Stimulated activated CD8-positive, alpha-beta memory T cell treated with anti-CD3 and anti-CD28 coated beads, Interleukin-12 subunit alpha, Interleukin-12 subunit beta, amount 100 ng/mL, for 1 hour (primary cell): Measurements from ENCODE around the gene WASHC2C.
"Not testable (repeated sequence)": the region's sequence is repeated elsewhere in the genome, so short reads cannot be mapped to it uniquely, and the experiment has no call there.

Experiments
- DNase-seq: peaks from one replicate; pipeline ENCODE4 v3.0.0-alpha.2; 2020; ENCODE audit warnings: low read depth

The WASHC2C gene, protein sequence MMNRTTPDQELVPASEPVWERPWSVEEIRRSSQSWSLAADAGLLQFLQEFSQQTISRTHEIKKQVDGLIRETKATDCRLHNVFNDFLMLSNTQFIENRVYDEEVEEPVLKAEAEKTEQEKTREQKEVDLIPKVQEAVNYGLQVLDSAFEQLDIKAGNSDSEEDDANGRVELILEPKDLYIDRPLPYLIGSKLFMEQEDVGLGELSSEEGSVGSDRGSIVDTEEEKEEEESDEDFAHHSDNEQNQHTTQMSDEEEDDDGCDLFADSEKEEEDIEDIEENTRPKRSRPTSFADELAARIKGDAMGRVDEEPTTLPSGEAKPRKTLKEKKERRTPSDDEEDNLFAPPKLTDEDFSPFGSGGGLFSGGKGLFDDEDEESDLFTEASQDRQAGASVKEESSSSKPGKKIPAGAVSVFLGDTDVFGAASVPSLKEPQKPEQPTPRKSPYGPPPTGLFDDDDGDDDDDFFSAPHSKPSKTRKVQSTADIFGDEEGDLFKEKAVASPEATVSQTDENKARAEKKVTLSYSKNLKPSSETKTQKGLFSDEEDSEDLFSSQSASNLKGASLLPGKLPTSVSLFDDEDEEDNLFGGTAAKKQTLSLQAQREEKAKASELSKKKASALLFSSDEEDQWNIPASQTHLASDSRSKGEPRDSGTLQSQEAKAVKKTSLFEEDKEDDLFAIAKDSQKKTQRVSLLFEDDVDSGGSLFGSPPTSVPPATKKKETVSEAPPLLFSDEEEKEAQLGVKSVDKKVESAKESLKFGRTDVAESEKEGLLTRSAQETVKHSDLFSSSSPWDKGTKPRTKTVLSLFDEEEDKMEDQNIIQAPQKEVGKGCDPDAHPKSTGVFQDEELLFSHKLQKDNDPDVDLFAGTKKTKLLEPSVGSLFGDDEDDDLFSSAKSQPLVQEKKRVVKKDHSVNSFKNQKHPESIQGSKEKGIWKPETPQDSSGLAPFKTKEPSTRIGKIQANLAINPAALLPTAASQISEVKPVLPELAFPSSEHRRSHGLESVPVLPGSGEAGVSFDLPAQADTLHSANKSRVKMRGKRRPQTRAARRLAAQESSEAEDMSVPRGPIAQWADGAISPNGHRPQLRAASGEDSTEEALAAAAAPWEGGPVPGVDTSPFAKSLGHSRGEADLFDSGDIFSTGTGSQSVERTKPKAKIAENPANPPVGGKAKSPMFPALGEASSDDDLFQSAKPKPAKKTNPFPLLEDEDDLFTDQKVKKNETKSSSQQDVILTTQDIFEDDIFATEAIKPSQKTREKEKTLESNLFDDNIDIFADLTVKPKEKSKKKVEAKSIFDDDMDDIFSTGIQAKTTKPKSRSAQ (N-terminal part only)

DNA sequence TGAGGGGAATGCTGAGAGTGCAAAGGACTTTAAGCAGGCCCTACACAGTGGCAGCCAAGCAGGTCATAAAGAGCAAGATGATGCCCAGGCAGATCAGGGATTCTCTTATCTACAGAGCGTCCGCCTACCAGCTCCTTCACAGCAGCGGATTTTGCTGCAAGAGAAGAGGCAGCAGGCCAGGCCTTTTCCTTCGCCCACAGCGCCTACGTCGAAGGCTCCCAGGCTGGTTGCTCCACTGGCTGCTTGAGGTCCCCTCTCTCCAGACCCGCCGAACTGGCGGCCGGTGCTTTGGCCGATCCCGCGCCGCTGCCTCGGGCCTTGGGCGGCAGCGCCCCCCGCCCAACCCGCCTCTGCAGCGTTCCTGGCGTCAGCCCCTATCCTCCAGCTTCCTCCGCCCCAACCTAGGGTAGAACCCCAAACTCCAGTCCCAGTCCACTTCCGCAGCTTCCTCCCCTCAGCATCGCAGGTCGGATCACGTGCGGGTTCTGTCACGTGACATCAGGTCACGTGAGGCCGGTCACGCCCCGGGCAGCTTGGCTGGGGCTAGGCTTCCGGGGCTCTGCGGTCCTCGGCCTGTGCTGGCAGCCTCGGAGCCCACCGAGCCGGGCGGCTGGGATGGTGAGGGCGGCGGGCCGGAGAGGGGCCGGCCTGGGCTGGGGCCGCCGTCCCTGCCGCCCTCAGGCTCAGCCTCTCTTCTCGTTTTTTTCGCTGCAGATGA lies at the start of gene WASHC2C:
Gene WASHC2C, plus strand, starts transcription at position 564 of the 718 bp plus-strand sequence. Its CDS starts 52 bp downstream, at position 616.
- DNase-seq = peak; percentile 89

DNA sequence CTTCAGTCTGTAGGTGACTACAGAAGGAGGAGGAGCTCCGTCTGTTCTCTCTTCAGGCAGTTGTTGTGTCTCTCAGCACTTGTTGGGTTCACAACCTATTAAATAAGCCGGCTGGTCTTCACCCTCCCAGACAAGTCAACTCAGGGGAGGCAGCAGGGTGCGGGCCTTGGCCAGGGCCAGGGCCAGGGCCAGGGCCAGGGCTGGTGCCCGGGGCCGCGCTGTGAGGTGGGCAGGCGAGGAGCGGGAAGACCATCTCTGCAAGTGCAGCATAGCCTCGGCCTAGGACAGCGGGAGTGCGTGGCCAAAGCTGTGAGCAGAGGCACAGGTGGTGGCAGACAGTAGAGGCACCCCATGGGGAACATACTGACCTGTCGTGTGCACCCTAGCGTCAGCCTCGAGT lies 48.6 kb upstream of the WASHC2C start:
- not testable (repeated sequence) for DNase-seq

DNA sequence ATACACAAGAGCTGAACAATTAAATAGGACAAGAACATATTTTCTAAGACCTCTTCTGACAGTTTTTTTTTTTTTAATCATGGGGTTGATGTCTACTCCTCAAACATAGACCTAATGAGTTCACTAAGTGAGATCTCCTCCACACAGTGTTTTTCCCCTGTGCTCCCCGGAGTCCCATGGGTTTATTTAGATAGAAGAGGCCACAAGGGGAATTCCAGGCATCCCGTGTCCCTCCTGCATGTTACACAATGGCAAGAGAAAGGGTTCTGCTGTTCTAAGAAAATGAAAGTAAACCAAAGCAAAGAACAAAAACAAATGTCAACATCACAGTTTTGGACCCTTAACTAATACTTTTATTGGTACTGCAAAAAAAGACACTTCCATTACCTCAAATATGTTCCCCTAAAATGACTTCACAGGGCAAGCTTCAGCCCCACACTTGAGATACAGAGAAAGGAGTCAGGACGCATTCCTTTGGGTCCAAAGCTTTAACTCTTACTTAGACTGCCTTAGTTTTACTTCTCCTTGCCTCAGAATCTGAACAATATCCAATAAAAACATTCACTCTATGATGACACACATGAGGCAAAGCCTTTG lies 16.8 kb upstream of the WASHC2C start:
- not testable (repeated sequence) for DNase-seq

DNA sequence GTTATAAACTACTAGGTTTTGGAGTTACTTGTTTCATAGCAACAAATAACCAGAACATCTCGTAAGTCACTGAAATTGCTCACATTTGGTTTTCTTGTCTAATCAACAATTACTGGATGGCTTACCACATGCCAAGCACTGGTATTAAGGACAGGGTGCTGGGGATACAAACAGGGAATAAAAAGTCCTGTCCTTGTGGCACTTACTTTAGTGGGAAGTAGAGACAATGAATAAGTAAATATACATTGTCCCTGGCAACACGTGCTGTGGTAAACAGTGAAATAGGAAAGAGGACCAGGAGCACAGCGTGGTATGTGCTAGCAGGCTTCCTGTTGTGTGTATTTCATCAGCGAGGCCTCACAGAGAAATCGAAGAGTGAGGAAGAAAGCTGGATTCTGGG lies 15.8 kb upstream of the WASHC2C start:
- not testable (repeated sequence) for DNase-seq

DNA sequence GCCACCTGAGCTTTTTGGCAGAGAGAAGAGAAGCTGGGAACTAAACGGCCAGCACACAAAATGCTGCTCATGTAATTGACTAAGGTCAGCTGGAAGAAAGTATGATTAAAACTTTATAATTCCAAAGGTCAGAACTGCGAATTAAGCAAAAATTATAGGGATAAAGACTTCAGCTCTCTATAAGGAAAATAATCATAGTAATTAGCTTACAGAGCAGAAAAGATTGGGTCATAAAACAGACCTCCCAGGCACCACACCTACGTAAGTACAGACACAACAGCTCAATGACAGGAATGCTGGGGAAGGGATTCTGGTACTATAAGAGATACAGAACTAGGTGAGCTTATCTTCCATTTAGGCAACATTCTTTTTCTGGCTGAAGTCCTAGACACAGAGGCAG lies 10.0 kb upstream of the WASHC2C start:
- not testable (repeated sequence) for DNase-seq

DNA sequence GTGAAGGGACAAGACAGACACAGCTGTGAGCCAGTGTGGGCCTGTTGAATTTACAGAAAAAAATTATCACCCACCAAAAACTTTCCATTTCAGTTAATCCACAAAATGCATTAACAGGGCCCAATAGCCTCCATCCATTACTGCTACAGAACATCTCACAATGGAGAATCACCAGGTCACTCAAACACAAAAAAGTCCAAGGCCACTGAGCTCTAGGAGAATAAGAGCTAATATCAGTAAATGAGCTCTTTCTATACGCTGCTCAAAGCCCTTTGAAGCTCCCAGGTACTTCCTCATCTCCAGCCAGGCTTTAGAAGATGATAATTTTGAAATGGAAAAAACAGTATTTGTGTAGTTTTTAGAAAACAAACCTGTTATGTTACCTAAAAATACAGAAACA lies 9.4 kb upstream of the WASHC2C start:
- DNase-seq = not testable (repeated sequence)

DNA sequence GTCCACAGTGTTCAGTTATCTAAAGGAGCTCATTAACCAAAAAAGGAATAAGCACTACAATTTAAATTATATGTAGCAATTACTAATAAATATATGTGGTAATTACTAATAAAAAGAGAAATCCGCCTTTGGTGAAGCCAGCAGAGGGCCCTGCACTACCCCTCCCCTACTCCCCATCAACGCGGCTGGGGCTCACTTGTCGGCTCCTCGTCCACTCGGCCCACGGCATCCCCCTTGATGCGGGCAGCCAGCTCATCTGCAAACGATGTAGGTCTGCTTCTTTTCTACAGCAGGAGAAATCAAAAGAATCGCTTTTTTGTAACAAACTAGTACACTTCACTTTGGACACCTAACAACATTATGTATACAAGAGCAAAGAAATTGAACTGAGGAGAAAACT lies 5.6 kb upstream of the WASHC2C start:
- DNase-seq = not testable (repeated sequence)

DNA sequence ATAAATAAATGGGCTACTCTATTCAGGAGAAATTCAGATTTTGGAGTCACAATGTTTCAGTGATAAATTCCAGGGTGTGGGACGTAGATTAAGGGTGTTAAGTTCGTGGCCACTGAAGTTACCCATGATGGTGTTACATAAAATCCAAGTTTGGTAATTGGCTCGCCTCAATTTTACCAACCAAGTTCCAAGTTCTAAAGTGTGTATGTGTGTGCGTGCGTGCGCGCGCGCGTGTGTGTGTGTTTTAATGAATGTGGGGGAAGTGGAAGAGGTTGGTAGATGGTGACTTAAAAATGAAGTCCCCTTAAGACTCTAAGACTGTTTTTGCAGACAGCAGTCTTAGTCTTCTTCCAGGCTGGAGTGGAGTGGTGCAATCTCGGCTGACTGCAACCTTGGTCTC lies 3.2 kb upstream of the WASHC2C start:
- DNase-seq = not testable (repeated sequence)

DNA sequence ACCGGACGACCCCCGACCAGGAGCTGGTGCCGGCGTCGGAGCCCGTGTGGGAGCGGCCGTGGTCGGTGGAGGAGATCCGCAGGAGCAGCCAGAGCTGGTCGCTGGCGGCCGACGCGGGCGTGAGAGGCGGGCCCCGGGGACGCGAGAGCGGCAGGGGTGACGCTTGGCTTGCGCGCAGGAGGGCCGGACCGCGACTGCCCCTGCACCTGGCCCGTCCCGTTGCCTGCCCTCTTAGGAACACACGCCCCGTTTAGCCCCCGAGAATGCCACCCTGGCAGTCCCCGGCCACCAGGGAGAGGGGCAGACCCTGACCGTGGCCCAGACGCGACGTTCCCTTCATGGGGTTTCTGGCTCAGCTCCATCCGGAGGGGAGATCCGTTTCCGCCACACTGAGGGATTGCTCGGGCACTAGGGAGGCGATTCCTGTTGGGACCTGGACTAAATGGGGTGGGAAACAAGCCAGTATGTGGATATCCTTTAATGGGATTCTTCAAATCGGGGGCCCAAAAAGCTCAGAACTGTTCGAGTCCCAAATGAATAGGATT lies 427 bp downstream of the WASHC2C start:
- not testable (repeated sequence) for DNase-seq

DNA sequence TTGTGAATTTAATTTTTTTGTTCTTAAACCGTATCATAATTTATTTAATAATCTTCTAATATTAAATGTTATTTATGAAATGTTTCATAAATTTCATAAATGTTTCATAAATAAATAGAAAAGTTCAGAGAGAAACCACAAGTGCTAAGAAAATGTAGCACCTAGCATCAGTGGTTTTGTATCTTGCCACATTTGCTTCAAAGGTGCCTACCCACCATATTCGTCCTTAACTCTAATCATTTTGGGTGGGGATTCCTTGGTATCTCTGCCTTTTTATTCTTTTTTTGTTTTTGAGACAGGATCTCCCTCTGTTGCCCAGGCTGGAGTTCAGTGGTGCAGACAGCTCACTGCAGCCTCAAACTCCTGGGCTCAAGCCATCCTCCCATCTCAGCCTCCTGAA lies 7.4 kb downstream of the WASHC2C start:
- DNase-seq = not testable (repeated sequence)

DNA sequence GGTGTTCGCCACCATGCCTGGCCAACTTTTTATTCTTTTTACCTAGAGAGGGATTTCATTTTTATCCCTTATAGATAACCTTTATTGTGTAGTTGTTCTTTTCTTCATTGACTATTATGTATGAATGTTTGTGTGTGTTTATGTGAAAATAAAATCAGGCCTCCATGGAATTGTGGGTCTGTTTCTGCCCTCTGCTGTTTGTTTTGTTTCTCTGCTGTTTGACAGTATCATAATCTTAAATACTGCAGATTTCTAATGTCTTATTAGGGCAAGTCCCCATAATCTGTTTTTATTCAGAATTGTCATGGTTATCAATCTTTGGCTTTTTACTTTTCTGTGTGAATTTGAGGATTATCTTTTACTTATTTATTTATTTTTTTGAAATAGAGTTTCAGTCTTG lies 7.8 kb downstream of the WASHC2C start:
- not testable (repeated sequence) for DNase-seq

DNA sequence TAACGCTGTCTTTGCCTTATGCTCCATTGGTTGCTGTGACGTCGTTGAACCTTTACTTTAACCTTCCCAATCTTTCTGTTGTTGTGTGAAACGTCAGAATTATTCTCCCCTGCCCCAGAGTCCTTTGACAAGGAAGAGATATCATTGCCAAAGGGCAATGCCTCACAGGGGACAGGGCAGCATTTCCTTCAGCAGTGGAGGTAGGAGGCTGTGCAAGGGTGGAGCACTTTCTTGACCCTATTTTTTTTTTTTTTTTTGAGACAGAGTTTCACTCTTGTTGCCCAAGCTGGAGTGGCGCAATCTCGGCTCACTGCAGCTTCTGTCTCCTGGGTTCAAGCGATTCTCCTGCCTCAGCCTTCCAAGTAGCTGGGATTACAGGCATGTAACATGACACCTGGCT lies 14.5 kb downstream of the WASHC2C start:
- not testable (repeated sequence) for DNase-seq

DNA sequence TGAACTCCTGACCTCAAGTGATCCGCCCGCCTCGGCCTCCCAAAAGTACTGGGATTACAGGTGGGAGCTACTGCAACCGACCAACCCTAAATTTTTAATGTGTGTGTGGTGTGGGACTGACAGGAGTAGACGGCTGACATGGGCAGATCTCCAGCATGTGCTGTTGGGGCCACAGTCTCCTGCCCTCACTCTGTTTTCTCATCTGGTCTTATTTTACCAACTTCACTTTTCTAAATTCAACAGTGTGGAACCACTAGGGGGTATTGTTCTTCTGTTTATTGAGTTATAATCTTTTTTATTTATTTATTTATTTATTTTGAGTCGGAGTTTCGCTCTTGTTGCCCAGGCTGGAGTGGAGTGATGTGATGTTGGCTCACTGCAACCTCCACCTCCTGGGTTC lies 14.9 kb downstream of the WASHC2C start:
- not testable (repeated sequence) for DNase-seq

DNA sequence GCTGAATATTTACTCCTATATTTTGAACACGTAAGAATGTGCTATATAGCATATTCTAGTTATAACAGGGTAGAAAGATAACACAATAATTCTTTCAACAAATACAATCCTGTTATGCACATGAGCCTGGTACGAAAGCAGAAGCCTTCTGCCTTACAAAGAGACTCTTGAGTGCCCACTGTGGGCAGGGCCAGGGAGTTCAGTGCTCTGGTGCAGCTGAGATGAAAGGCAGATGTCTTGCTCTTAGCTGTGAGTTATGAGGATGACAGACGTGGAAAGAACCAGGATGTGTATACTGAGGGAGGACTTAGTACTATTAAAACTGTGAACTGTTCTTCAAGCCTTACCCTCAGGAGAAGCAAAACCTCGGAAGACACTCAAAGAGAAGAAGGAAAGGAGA lies 24.1 kb downstream of the WASHC2C start:
- not testable (repeated sequence) for DNase-seq

DNA sequence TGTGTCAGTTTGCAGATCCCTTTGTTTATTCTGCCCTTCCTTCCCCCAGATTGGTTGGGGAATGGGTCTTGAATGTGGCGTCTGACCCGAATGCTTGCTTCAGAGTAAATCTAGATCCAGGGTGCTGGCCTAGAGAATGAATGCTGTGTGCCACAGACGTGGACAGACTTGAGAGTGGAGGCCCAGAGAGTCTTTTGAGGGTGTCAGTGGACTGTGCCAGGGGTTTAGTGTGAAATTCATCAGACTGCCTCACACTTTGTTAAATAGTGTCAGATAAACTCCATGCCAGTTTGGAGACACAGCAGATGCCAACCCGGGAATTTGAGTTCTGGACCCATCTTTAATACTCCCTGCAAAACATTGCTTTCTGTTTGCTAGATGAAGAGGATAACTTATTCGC lies 25.1 kb downstream of the WASHC2C start:
- DNase-seq = not testable (repeated sequence)

DNA sequence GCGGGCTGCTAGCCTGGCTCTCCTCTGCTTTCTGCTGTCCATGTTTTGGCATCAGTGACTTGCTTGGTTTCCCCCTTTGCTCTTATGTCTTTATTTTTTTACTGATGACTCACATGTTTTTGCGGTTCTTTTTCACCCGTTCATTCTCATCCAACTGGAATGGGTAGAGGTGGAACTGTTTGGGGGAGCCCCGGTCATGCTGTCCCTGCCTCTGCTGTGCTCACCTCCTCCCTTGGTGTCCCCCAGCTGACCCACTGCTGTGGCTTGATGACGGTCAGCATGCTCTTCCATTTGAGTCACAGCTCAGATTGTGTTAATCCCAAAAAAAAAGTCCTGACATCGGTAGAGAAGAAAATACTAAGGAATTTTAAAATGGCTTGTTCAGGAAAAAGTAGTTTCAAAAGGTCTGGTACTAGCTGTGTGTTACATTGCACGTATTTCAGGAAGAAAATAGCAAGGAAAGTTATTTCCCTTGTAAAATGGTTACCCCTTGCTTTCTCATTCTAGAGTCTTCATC lies 27.0 kb downstream of the WASHC2C start:
- DNase-seq = not testable (repeated sequence)

DNA sequence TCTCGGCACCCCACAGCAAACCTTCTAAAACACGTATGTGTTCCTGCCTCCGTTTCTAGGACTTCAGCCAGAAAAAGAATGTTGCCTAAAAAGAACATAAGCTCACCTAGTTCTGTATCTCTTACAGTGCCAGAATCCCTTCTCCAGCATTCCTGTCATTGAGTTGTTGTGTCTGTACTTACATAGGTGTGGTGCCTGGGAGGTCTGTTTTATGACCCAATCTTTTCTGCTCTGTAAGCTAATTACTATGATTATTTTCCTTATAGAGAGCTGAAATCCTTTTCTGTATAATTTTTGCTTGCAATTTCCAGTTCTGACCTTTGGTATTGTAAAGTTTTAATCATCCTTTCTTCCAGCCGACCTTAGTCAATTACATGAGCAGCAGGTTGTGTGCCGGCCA lies 28.0 kb downstream of the WASHC2C start:
- DNase-seq = not testable (repeated sequence)

DNA sequence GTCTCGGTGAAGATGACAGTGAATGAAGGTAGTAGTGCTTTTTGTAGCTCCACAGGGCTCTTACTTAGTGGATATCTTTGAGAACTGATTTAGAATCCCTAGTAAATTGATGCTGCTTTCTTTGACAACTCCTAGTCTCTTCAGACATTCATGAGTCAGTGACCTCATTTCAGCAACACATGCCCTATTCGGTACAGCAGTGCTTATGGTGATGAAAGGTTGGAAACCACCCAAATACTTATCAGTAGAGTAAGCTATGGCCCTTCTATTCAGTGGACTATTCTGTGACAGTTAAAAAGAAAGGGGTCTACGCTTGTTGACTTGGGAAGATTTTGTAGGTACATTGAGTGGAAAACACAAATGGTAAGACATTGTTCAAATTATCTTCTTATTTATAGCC lies 29.0 kb downstream of the WASHC2C start:
- not testable (repeated sequence) for DNase-seq

DNA sequence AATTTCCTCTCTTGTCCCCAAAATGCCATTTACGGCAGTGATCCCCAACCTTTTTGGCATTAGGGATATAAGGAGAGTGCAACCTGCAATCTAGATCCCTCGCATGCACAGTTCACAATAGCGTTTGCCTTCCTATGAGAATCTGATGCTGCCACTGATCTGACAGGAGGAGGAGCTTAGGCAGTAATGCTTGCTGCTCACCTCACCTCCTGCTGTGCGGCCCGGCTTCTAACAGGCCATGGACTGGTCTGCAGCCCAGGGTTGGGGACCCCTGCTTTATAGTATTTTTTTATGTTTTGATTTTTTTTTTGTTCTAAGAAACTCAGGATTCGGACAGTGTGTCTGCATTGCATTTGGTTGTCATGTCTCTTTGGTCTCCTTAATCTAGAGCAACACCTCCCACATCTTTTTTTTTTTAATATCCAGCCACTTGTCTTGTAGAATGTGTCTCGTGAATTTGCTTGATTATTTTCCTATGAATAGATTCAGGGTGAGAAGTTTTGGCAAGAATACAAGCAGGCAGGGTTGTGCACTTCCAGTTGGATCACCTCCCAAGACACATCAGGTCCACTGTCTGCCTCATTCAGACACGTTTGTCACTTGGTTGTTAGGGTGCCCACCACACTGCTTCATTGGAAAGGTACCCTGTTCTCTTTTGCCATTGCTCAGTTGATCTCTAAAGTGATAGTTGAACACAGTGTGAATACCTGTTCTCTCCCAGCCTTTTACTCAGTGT lies 30.8 kb downstream of the WASHC2C start:
- not testable (repeated sequence) for DNase-seq

DNA sequence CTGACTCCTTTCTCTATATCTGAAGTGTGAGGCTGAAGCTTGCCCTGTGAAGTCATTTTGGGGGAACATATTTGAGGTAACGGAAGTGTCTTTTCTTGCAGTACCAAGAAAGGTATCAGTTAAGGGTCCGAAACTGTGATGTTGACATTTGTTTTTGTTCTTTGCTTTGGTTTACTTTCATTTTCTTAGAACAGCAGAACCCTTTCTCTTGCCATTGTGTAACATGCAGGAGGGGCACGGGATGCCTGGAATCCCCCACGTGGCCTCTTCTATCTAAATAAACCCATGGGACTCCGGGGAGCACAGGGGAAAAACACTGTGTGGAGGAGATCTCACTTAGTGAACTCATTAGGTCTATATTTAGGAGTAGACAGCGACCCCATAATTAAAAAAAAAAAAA lies 34.6 kb downstream of the WASHC2C start:
- DNase-seq = not testable (repeated sequence)
